GM23338 (cell line): Measurements from ENCODE around the gene EHD1. TPM values are rescaled to one million over a fixed set of nuclear protein-coding genes. Genes with fewer than 3 reads are reported as not detected.

ENCODE experiments used
- ATAC-seq: fragments of 200-7000 bp; cut with Tn5 transposase; 3 replicates; pipeline ENCODE4 v1.9.1; 2020
- DNase-seq: peaks from one replicate; pipeline ENCODE4 v3.0.0-alpha.2; 2015; ENCODE audit warnings: low spot score
- H2AFZ ChIP-seq: fragments of 200-600 bp; sonication (generic); 2 replicates; pipeline ENCODE4 v1.8.0; 2016; ENCODE audit warnings: antibody characterized with exemption, mild to moderate bottlenecking, moderate library complexity
- H3F3A ChIP-seq: fragments of 200-600 bp; sonication (generic); replicated peaks from 2 replicates; pipeline ENCODE4 v1.8.0; 2017; ENCODE audit warnings: antibody characterized with exemption, mixed run types, low read depth
- H3K27ac ChIP-seq: fragments of 200-600 bp; sonication (generic); 2 replicates; pipeline ENCODE4 v1.6.1; 2016; ENCODE audit warnings: low read depth
- H3K27me3 ChIP-seq: fragments of 200-600 bp; sonication (generic); 2 replicates; pipeline ENCODE4 v1.8.0; 2016; ENCODE audit warnings: mild to moderate bottlenecking, mixed run types, moderate library complexity; ENCODE audit not compliant: insufficient read depth
- H3K36me3 ChIP-seq: fragments of 200-600 bp; sonication (generic); 2 replicates; pipeline ENCODE4 v1.8.0; 2016; ENCODE audit warnings: mild to moderate bottlenecking; ENCODE audit not compliant: insufficient read depth
- H3K4me1 ChIP-seq: fragments of 200-600 bp; sonication (generic); 2 replicates; pipeline ENCODE4 v1.8.0; 2016; ENCODE audit warnings: mild to moderate bottlenecking, moderate library complexity; ENCODE audit not compliant: insufficient read depth
- H3K4me2 ChIP-seq: fragments of 200-600 bp; sonication (generic); 2 replicates; pipeline ENCODE4 v1.7.1; 2017; ENCODE audit warnings: mixed run types
- H3K4me3 ChIP-seq: fragments of 200-600 bp; sonication (generic); 2 replicates; pipeline ENCODE4 v1.6.1; 2016; ENCODE audit warnings: mixed run types
- H3K79me2 ChIP-seq: fragments of 200-600 bp; sonication (generic); replicated peaks from 2 replicates; pipeline ENCODE4 v1.8.0; 2017; ENCODE audit warnings: mild to moderate bottlenecking; ENCODE audit not compliant: insufficient read depth
- H3K9me2 ChIP-seq: fragments of 200-600 bp; sonication (generic); 2 replicates; pipeline ENCODE4 v1.8.0; 2017; ENCODE audit not compliant: insufficient read depth
- H4K20me1 ChIP-seq: fragments of 200-600 bp; sonication (generic); replicated peaks from 2 replicates; pipeline ENCODE4 v1.8.0; 2017; ENCODE audit warnings: mild to moderate bottlenecking; ENCODE audit not compliant: insufficient read depth
- H3K27ac Mint-ChIP-seq: 2 replicates; pipeline ENCODE4 v1.8.0; 2020; ENCODE audit warnings: inconsistent platforms, mild to moderate bottlenecking, moderate library complexity, mixed read lengths
- H3K27me3 Mint-ChIP-seq: 3 replicates; pipeline ENCODE4 v1.8.0; 2022; ENCODE audit warnings: low read depth, mild to moderate bottlenecking, moderate library complexity, mixed read lengths, inconsistent platforms; ENCODE audit not compliant: insufficient read depth, poor library complexity
- H3K36me3 Mint-ChIP-seq: 3 replicates; pipeline ENCODE4 v1.8.0; 2021; ENCODE audit warnings: low read depth, mild to moderate bottlenecking, inconsistent platforms, moderate library complexity, mixed read lengths
- H3K4me1 Mint-ChIP-seq: 3 replicates; pipeline ENCODE4 v1.8.0; 2020; ENCODE audit warnings: mild to moderate bottlenecking, inconsistent platforms, mixed read lengths
- H3K4me3 Mint-ChIP-seq: 3 replicates; pipeline ENCODE4 v1.8.0; 2021; ENCODE audit warnings: moderate library complexity, mild to moderate bottlenecking, inconsistent platforms, mixed read lengths
- H3K9me3 Mint-ChIP-seq: 3 replicates; pipeline ENCODE4 v1.8.0; 2020; ENCODE audit warnings: moderate library complexity, mild to moderate bottlenecking, inconsistent platforms, mixed read lengths
- CREB1 ChIP-seq: fragments of 250-450 bp; sonication (Bioruptor Pico); IDR thresholded peaks from 2 replicates; pipeline ENCODE4 v1.5.0; 2020; ENCODE audit warnings: low read depth, mild to moderate bottlenecking, moderate library complexity
- CTCF ChIP-seq, 2 experiments: fragments of 200-600 bp in 1 of 2; sonication (generic) in 1 of 2; conservative IDR thresholded peaks; 2 replicates each; pipeline versions ENCODE4 v1.5.1 to v1.6.1; 2016 to 2017; ENCODE audit warnings: antibody characterized with exemption in 2 of 2, low read depth in 2 of 2, mild to moderate bottlenecking in 2 of 2, moderate library complexity in 1 of 2
- ETS1 ChIP-seq: IDR thresholded peaks from 2 replicates; pipeline ENCODE4 v1.6.1; 2016; ENCODE audit warnings: antibody characterized with exemption
- EZH2 ChIP-seq: fragments of 200-600 bp; sonication (generic); IDR thresholded peaks from one replicate; pipeline ENCODE4 v1.8.0; 2017; ENCODE audit warnings: antibody characterized with exemption, mild to moderate bottlenecking, low read depth; ENCODE audit not compliant: unreplicated experiment
- JUNB ChIP-seq: IDR thresholded peaks from one replicate; pipeline ENCODE4 v1.6.1; 2016; ENCODE audit warnings: antibody characterized with exemption; ENCODE audit not compliant: unreplicated experiment
- NANOG ChIP-seq: IDR thresholded peaks from 2 replicates; pipeline ENCODE4 v1.6.1; 2016; ENCODE audit warnings: antibody characterized with exemption, borderline replicate concordance
- POLR2AphosphoS5 ChIP-seq: IDR thresholded peaks from 2 replicates; pipeline ENCODE4 v1.6.1; 2016; ENCODE audit warnings: antibody characterized with exemption, low read depth
- REST ChIP-seq: IDR thresholded peaks from one replicate; pipeline ENCODE4 v1.6.1; 2018; ENCODE audit warnings: antibody characterized with exemption; ENCODE audit not compliant: unreplicated experiment
- STAT1 ChIP-seq: IDR thresholded peaks from one replicate; pipeline ENCODE4 v1.6.1; 2016; ENCODE audit warnings: antibody characterized with exemption; ENCODE audit not compliant: unreplicated experiment
- ZNF331 ChIP-seq: fragments of 250-450 bp; sonication (Bioruptor Pico); IDR thresholded peaks from 2 replicates; pipeline ENCODE4 v1.5.0; 2020; ENCODE audit warnings: low read depth, mild to moderate bottlenecking, moderate library complexity
- polyA plus RNA-seq: library from polyadenylated mRNA; unstranded; fragments of >200 nt; fragmentation: Nextera tagmentation; extraction: Ambion mirVana; gene quantifications from 2 replicates; pipeline ENCODE4 v1.2.1, GENCODE V29; 2016
- total RNA-seq: library from RNA; depleted of rRNA; stranded (reverse); fragments of >200 nt; shearing (Covaris generic); gene quantifications from 2 replicates; pipeline ENCODE4 v1.2.3, GENCODE V29; 2014

EHD1 gene
- total and polyA plus RNA-seq, 2 experiments from 2014 or later, result 16.7 to 69.7 TPM

- Mint-ChIP-seq H3K27me3 (peaks cover 10% of the 10 kb centered on the region), H3K4me1 (peaks cover 19% of the 10 kb centered on the region), H3K9me3 (no peaks in the 10 kb centered on the region), H3K4me3 (no peak overlapping the region; the same call in 2 of the 3 replicates), H3K27ac (peak overlapping the region; percentile 66; the same call in 1 of the 2 replicates), H3K36me3 (no peaks in the 10 kb centered on the region; the same call in 2 of the 3 replicates)
- Histone ChIP-seq H3K9me2 (no peaks in the 10 kb centered on the region), H2AFZ (no peak overlapping the region), H3K4me3 (no peak overlapping the region), H4K20me1 (no peaks in the 10 kb centered on the region), H3F3A (no peaks in the 10 kb centered on the region), H3K4me2 (no peak overlapping the region), H3K79me2 (no peaks in the 10 kb centered on the region), H3K27me3 (no peaks in the 10 kb centered on the region), H3K4me1 (peaks cover 4% of the 10 kb centered on the region; the same call in 1 of the 2 replicates), H3K27ac (no peak overlapping the region), H3K36me3 (no peaks in the 10 kb centered on the region)
- DNase-seq, result no peak
- no peak for TF ChIP-seq POLR2AphosphoS5
- no peak for TF ChIP-seq CTCF (conservative IDR thresholded peaks at IDR 0.05; ENCODE audit: low read depth in 2 of 2)
- TF ChIP-seq EZH2, result no peak
- no peak for TF ChIP-seq ETS1
- TF ChIP-seq CREB1, result no peak
- TF ChIP-seq NANOG, result no peak
- TF ChIP-seq ZNF331 (CRISPR knock-in tag), result no peak
- no peak for TF ChIP-seq REST
- TF ChIP-seq JUNB, result no peak
- no peak for TF ChIP-seq STAT1
- no peak; the same call in 2 of the 3 replicates for ATAC-seq
Measured at GRCh38 chr11:64854534-64855502, 23.6 kb downstream of the EHD1 start.
